Endodermal cell (in vitro differentiated cells): Measurements from ENCODE around the gene DDX19B. TPM values are rescaled to one million over a fixed set of nuclear protein-coding genes. Genes with fewer than 3 reads are reported as not detected.

Source experiments
- DNase-seq: peaks from one replicate; pipeline ENCODE4 v3.0.0-alpha.2; 2017
- H3K27ac ChIP-seq: 2 replicates; pipeline ENCODE4 v1.5.1; 2013; ENCODE audit warnings: mild to moderate bottlenecking, low read depth, low read length, moderate library complexity
- H3K27me3 ChIP-seq: 2 replicates; pipeline ENCODE4 v1.6.1; 2013; ENCODE audit warnings: mild to moderate bottlenecking, low read length, moderate library complexity; ENCODE audit not compliant: insufficient read depth, control insufficient read depth, poor library complexity, severe bottlenecking
- H3K36me3 ChIP-seq: 2 replicates; pipeline ENCODE4 v1.7.0; 2013; ENCODE audit warnings: mild to moderate bottlenecking, low read length, moderate library complexity; ENCODE audit not compliant: control insufficient read depth, insufficient read depth
- H3K4me1 ChIP-seq: one replicate; pipeline ENCODE4 v1.7.0; 2013; ENCODE audit warnings: low read length; ENCODE audit not compliant: control insufficient read depth, insufficient read depth
- H3K4me3 ChIP-seq: 2 replicates; pipeline ENCODE4 v1.5.1; 2013; ENCODE audit warnings: mild to moderate bottlenecking, low read length, moderate library complexity
- H3K9ac ChIP-seq: 2 replicates; pipeline ENCODE4 v1.6.1; 2013; ENCODE audit warnings: mild to moderate bottlenecking, low read length, moderate library complexity; ENCODE audit not compliant: poor library complexity, severe bottlenecking; ENCODE audit errors: extremely low read depth
- H3K9me3 ChIP-seq: 2 replicates; pipeline ENCODE4 v1.6.1; 2013; ENCODE audit warnings: mild to moderate bottlenecking, low read length, moderate library complexity; ENCODE audit not compliant: control insufficient read depth
- H3K27ac Mint-ChIP-seq: 2 replicates; pipeline ENCODE4 v1.8.0; 2020; ENCODE audit warnings: mixed read lengths
- H3K27me3 Mint-ChIP-seq: 2 replicates; pipeline ENCODE4 v1.8.0; 2021; ENCODE audit warnings: mild to moderate bottlenecking, mixed read lengths; ENCODE audit not compliant: insufficient read depth
- H3K36me3 Mint-ChIP-seq: 2 replicates; pipeline ENCODE4 v1.8.0; 2020; ENCODE audit warnings: low read depth, mixed read lengths
- H3K4me1 Mint-ChIP-seq: 2 replicates; pipeline ENCODE4 v1.8.0; 2020; ENCODE audit warnings: mixed read lengths
- H3K4me3 Mint-ChIP-seq: 2 replicates; pipeline ENCODE4 v1.8.0; 2020; ENCODE audit warnings: mild to moderate bottlenecking, moderate library complexity, mixed read lengths
- H3K9me3 Mint-ChIP-seq: 2 replicates; pipeline ENCODE4 v1.8.0; 2020; ENCODE audit warnings: mild to moderate bottlenecking, mixed read lengths
- CTCF ChIP-seq: fragments of 200-600 bp; sonication (generic); conservative IDR thresholded peaks from 2 replicates; pipeline ENCODE4 v1.5.0; 2021; ENCODE audit warnings: antibody characterized with exemption, mild to moderate bottlenecking
- WGBS, 2 experiments: methylation state at CpG; one replicate each; pipeline versions ENCODE4 v1.1.5 to v1.1.7; 2013; ENCODE audit warnings: missing lambda C conversion rate in 2 of 2, mixed read lengths in 1 of 2; ENCODE audit not compliant: insufficient coverage in 1 of 2, insufficient read length in 1 of 2; 5-methylcytosine and 5-hydroxymethylcytosine counted together
- total RNA-seq, 2 donors: library from RNA; stranded (reverse); fragmentation: NEBNext Ultra II Directional in 1 of 2; extraction: Animal tissue kit (Norgen Biotek cat#: 25700) in 1 of 2; gene quantifications; 2 replicates in 1 of 2; 3 replicates in 1 of 2; pipeline ENCODE4 v1.2.1, GENCODE V29; 2021

DDX19B gene
- total RNA-seq, 2 donors from 2014 or later: 39.2 to 43.5 TPM

GRCh38 chr16:70320121-70320520 lies 21.1 kb downstream of the DDX19B start:
- Mint-ChIP-seq H3K9me3 (no peaks in the 10 kb centered on the region), H3K36me3 (peaks cover 53% of the 10 kb centered on the region), H3K27me3 (no peaks in the 10 kb centered on the region), H3K27ac (no peak overlapping the region), H3K4me3 (no peak overlapping the region), H3K4me1 (no peaks in the 10 kb centered on the region)
- Histone ChIP-seq H3K36me3 (peaks cover 51% of the 10 kb centered on the region), H3K4me3 (no peak overlapping the region), H3K9ac (no peak overlapping the region), H3K9me3 (no peaks in the 10 kb centered on the region), H3K27ac (no peak overlapping the region), H3K4me1 (no peaks in the 10 kb centered on the region), H3K27me3 (no peaks in the 10 kb centered on the region)
- DNase-seq: no peak
- WGBS, 2 experiments: 91 to 100% methylated on average over 3 to 5 of the region's 5 CpGs
- TF ChIP-seq CTCF: no peak

GRCh38 chr16:70324998-70325747 lies 26.2 kb downstream of the DDX19B start:
- Histone ChIP-seq H3K27ac (no peak overlapping the region), H3K9me3 (no peaks in the 10 kb centered on the region), H3K4me1 (no peaks in the 10 kb centered on the region), H3K27me3 (no peaks in the 10 kb centered on the region), H3K36me3 (peaks cover 31% of the 10 kb centered on the region), H3K9ac (no peak overlapping the region), H3K4me3 (no peak overlapping the region)
- no peak for DNase-seq
- 94 to 95% methylated on average over 6 to 7 of the region's 7 CpGs for WGBS, 2 experiments
- Mint-ChIP-seq H3K27me3 (no peaks in the 10 kb centered on the region), H3K4me3 (no peak overlapping the region), H3K36me3 (peaks cover 40% of the 10 kb centered on the region), H3K27ac (no peak overlapping the region), H3K4me1 (no peaks in the 10 kb centered on the region), H3K9me3 (no peaks in the 10 kb centered on the region)
- TF ChIP-seq CTCF: no peak

- Mint-ChIP-seq H3K27me3 (no peaks in the 10 kb centered on the region), H3K27ac (no peak overlapping the region), H3K36me3 (peaks cover 52% of the 10 kb centered on the region), H3K4me1 (no peaks in the 10 kb centered on the region), H3K9me3 (no peaks in the 10 kb centered on the region), H3K4me3 (no peak overlapping the region)
- Histone ChIP-seq H3K27ac (no peak overlapping the region), H3K36me3 (peaks cover 37% of the 10 kb centered on the region), H3K9me3 (no peaks in the 10 kb centered on the region), H3K4me3 (no peak overlapping the region), H3K9ac (no peak overlapping the region), H3K4me1 (no peaks in the 10 kb centered on the region), H3K27me3 (no peaks in the 10 kb centered on the region)
- WGBS, 2 experiments: 83% methylated on average over 1 of the region's 1 CpG; no CpG with 5 or more reads in 1 of the 2 experiments
- no peak for DNase-seq
- no peak for TF ChIP-seq CTCF
Measured at GRCh38 chr16:70331091-70331490, 32.1 kb downstream of the DDX19B start.
